Mammary epithelial cell (primary cell): ENCODE measurements around the gene DESI2.

Experiments used
- EZH2 ChIP-seq: IDR thresholded peaks from 2 replicates; pipeline ENCODE4 v1.6.1; 2012; ENCODE audit warnings: low read length, inconsistent platforms, borderline replicate concordance
- TF ChIP-seq, protein P1 (sequence below), 2 donors: IDR thresholded peaks in 1 of 2; conservative IDR thresholded peaks in 1 of 2; 2 replicates each; pipeline ENCODE4 v1.5.1; 2011 to 2012; ENCODE audit warnings: inconsistent platforms in 2 of 2, low read length in 2 of 2, mild to moderate bottlenecking in 2 of 2, control low read depth in 1 of 2, low read depth in 1 of 2; ENCODE audit not compliant: insufficient read depth in 1 of 2; ENCODE audit errors: extremely low read depth in 1 of 2

DNA sequence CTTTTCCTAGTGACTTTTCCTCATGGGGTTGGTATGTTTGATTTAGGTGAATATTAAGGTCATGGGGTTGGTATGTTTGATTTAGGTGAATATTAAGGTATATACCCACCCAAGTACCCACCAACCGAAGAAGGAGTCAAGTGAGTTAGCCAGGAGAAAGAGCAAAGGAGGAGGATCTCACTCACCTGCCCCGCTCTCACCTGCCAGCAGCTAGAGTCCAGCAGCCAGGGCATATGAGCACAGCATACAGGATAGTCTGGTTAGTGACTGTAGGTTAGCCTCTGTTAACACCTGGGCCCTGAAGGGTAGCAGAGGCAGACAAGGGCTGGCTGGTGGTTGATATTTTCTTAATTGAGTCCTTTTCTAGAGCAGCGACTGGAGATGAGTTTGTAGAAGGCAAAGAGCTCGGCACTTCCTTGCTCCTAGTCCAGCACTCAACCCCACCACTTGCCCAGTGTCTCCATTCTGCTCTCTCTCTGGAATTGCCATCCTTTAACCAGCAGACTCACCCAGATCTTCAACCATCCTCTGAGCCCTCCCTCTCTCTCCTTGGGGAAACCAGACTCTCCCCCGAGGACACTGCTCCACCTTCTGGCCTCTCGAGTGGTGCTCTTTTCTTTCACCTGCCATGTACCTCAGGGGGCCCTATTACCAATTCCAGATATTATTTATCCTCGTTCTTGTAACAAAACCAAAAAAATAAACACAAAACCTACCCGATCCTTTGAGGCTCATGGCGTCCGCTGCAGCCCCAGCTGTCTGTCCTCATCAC, 16.3 kb upstream of the DESI2 start:
- TF ChIP-seq, protein P1, sequence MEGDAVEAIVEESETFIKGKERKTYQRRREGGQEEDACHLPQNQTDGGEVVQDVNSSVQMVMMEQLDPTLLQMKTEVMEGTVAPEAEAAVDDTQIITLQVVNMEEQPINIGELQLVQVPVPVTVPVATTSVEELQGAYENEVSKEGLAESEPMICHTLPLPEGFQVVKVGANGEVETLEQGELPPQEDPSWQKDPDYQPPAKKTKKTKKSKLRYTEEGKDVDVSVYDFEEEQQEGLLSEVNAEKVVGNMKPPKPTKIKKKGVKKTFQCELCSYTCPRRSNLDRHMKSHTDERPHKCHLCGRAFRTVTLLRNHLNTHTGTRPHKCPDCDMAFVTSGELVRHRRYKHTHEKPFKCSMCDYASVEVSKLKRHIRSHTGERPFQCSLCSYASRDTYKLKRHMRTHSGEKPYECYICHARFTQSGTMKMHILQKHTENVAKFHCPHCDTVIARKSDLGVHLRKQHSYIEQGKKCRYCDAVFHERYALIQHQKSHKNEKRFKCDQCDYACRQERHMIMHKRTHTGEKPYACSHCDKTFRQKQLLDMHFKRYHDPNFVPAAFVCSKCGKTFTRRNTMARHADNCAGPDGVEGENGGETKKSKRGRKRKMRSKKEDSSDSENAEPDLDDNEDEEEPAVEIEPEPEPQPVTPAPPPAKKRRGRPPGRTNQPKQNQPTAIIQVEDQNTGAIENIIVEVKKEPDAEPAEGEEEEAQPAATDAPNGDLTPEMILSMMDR (conservative IDR thresholded peaks at IDR 0.05 in 1 of 2, IDR thresholded peaks at IDR 0.05 in 1 of 2; ENCODE audit: extremely low read depth in 1 of 2, insufficient read depth in 1 of 2, low read depth in 1 of 2, low read length in 2 of 2), result no peak
- TF ChIP-seq EZH2, result no peak
